ENCODE measurements around the gene ACTL6B.

The ACTL6B gene

DNA sequence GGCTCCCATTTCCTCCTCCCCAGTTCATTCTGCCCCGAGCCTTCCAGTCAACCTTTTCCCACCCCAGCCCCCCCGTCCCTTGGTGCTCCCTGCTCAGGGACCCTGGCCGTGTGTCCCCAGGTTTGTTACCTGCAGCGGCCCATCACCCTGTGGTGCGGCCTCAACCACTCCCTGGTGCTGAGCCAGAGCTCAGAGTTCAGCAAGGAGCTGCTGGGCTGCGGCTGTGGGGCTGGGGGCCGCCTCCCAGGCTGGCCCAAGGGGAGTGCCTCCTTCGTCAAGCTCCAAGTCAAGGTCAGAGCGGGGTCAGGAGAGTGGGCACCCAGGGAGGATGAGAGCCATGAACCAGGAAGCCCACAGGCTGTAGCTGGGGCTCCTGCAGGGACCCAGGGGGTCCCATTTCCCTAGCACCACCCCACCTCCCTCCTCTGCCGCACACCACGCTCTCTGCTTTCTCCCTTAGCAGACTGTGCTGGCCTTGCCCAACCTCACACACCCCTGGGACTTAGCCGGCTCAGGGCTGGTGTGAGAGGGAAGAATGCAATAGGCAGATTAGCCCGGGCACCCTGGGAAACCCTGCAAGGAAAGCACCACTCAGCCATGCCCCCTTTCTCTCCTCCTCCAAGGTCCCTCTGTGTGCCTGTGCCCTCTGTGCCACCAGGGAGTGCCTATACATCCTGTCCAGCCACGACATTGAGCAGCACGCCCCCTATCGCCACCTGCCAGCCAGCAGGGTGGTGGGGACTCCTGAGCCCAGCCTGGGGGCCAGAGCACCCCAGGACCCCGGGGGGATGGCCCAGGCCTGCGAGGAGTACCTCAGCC, 56.1 kb downstream of the ACTL6B start:
- DNase-seq, result no peak

DNA sequence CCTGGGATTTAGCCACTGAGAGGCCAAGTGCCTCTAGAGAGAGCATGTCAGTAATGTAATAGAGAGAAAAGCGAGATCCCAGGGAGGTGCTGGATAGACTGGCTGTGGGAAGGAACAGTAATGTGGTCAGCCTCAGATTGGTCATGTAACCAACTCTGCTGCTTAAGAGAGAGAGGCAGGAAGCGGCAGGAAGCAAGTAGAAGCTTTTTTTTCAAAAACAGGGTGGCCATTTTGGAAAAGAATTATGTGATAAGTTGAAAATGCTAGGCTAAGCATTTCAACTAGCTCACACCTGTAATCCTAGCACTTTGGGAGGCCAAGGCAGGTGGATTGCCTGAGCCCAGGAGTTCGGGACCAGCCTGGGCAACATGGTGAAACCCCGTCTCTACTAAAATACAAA, 57.8 kb downstream of the ACTL6B start:
- DNase-seq, result no peak

DNA sequence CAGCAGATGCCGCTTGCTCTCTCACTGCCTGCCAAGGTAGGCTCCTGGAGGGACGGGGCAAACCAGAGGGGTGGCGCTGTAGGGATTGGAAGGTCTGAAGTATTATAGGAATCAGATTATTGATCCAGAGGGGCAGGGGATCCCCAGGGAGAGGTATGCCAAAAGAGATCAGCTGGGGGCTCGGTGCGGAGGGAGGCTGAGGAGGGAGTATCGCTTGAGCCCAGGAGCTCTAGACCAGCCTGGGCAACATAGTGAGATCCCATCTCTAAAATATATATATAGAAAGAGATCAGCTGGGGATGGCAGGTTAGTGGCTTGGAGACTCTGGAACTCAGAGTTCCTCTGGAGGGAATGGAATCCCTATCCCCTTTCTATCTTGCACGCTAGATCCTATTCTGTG, 61.1 kb downstream of the ACTL6B start:
- no peak for DNase-seq
